ENCODE measurements around the gene EEF1AKMT1. TPM values are rescaled to one million over a fixed set of nuclear protein-coding genes. Genes with fewer than 3 reads are reported as not detected.

The EEF1AKMT1 gene
- total RNA-seq, 1 experiment from 2014 or later = 6.1 TPM

- H2BK20ac ChIP-seq (ENCODE audit: low read depth, low read length, poor library complexity, severe bottlenecking) = no peak overlapping the region
- no peak overlapping the region for H2BK120ac ChIP-seq (ENCODE audit: low read depth, low read length, poor library complexity, severe bottlenecking)
- no CpG with 5 or more reads among the region's 7 CpGs for WGBS (ENCODE audit: extremely low coverage, insufficient read length, low lambda C conversion rate)
- no peaks in the 10 kb centered on the region for H3K9me3 ChIP-seq (ENCODE audit: control insufficient read depth, low read depth, low read length)
- Mint-ChIP-seq H3K27me3 (ENCODE audit: low read depth) (no peaks in the 10 kb centered on the region), H3K4me1 (peaks cover 0 to 3% of the 10 kb centered on the region in 2 experiments; a peak in 1 of 4 replicates), H3K36me3 (ENCODE audit: insufficient read depth in 1 of 3, low read depth in 3 of 3) (peaks cover 0 to 17% (median 14%) of the 10 kb centered on the region in 3 experiments; a peak in 5 of 7 replicates), H3K4me3 (no peak overlapping the region), H3K9me3 (no peaks in the 10 kb centered on the region), H3K27ac (no peak overlapping the region; a peak in 1 of 7 replicates)
- TF ChIP-seq, protein P1, sequence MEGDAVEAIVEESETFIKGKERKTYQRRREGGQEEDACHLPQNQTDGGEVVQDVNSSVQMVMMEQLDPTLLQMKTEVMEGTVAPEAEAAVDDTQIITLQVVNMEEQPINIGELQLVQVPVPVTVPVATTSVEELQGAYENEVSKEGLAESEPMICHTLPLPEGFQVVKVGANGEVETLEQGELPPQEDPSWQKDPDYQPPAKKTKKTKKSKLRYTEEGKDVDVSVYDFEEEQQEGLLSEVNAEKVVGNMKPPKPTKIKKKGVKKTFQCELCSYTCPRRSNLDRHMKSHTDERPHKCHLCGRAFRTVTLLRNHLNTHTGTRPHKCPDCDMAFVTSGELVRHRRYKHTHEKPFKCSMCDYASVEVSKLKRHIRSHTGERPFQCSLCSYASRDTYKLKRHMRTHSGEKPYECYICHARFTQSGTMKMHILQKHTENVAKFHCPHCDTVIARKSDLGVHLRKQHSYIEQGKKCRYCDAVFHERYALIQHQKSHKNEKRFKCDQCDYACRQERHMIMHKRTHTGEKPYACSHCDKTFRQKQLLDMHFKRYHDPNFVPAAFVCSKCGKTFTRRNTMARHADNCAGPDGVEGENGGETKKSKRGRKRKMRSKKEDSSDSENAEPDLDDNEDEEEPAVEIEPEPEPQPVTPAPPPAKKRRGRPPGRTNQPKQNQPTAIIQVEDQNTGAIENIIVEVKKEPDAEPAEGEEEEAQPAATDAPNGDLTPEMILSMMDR (conservative IDR thresholded peaks at IDR 0.05) = no peak
- H3K56ac ChIP-seq (ENCODE audit: insufficient read length, low read depth, low read length) = no peak overlapping the region
- no peak overlapping the region for H3K14ac ChIP-seq (ENCODE audit: insufficient read depth, low read length)
- H2BK15ac ChIP-seq (ENCODE audit: low read depth, low read length) = no peak overlapping the region
- no peak overlapping the region for H2BK12ac ChIP-seq (ENCODE audit: insufficient read length, low read depth, low read length)
- H4K20me1 ChIP-seq (ENCODE audit: control insufficient read depth, insufficient read depth, insufficient read length) = no peaks in the 10 kb centered on the region
- H3K79me1 ChIP-seq (ENCODE audit: insufficient read depth, low read depth, low read length, poor library complexity, severe bottlenecking) = no peaks in the 10 kb centered on the region
- no peak overlapping the region for H4K91ac ChIP-seq (ENCODE audit: insufficient read length, low read depth, low read length)
- no peak overlapping the region for H2BK5ac ChIP-seq (ENCODE audit: insufficient read length, low read length)
- H3K27ac ChIP-seq (ENCODE audit: insufficient read length, low read depth, low read length) = no peak overlapping the region
- no peak overlapping the region for H4K5ac ChIP-seq (ENCODE audit: insufficient read length, low read depth, low read length)
- no peak overlapping the region for H3K4me2 ChIP-seq (ENCODE audit: insufficient read depth, insufficient read length, low read length)
- H3K18ac ChIP-seq (ENCODE audit: insufficient read length, low read depth, low read length) = no peak overlapping the region
- H3K4ac ChIP-seq (ENCODE audit: low read depth, low read length) = no peak overlapping the region
- H3K79me2 ChIP-seq (ENCODE audit: insufficient read depth, low read length) = no peaks in the 10 kb centered on the region
- H3K9ac ChIP-seq (ENCODE audit: extremely low read depth, insufficient read length, low read length) = no peak overlapping the region
- no peak overlapping the region for H2AFZ ChIP-seq (ENCODE audit: low read length)
- no peak overlapping the region for H4K8ac ChIP-seq (replicated peaks; ENCODE audit: insufficient read length, low read depth, low read length)
- no peaks in the 10 kb centered on the region for H3K23me2 ChIP-seq (ENCODE audit: insufficient read length, low read depth, low read length, poor library complexity, severe bottlenecking)
- no peak overlapping the region for H3T11ph ChIP-seq (ENCODE audit: low read length)
- H2AK5ac ChIP-seq (ENCODE audit: insufficient read length, low read length) = no peak overlapping the region
- no peaks in the 10 kb centered on the region for H3K4me1 ChIP-seq (ENCODE audit: insufficient read depth, low read length)
- no peak overlapping the region for H3K23ac ChIP-seq (ENCODE audit: insufficient read length, low read depth, low read length)
- DNase-seq = no peak
- H3K27me3 ChIP-seq (ENCODE audit: insufficient read depth, low read length) = no peaks in the 10 kb centered on the region
These were observed 5.6 kb upstream of the EEF1AKMT1 start for GRCh38 chr13:20779405-20779804.

Data from H9 (cell line).